ENCODE results near the gene KIF26A.
"Not testable (repeated sequence)": the region's sequence is repeated elsewhere in the genome, so short reads cannot be mapped to it uniquely, and the experiment has no call there.

GRCh38 chr14:104208331-104208730 lies 69.9 kb downstream of the KIF26A start:
- not testable (repeated sequence) for TF ChIP-seq PAWR, STAT6, NFE2L1 (CRISPR knock-in tag; IDR thresholded peaks at IDR 0.05; ENCODE audit: borderline replicate concordance)

Data from HepG2 (cell line).